Right lobe of liver (tissue), 6 donors: Measurements from ENCODE around the gene GATB. TPM values are rescaled to one million over a fixed set of nuclear protein-coding genes. Genes with fewer than 3 reads are reported as not detected.

Source experiments
- ATAC-seq, 4 donors: fragments of 200-7000 bp; cut with Tn5 transposase; one replicate each; pipeline ENCODE4 v1.9.1; 2020; ENCODE audit warnings: mild to moderate bottlenecking in 4 of 4, moderate library complexity in 4 of 4
- DNase-seq, 3 donors: peaks; one replicate each; pipeline ENCODE4 v3.0.0-alpha.2; 2020
- H3K27ac ChIP-seq, 3 donors: fragments of 200-600 bp; one replicate each; pipeline ENCODE4 v1.8.0; 2022
- H3K27me3 ChIP-seq, 2 donors: fragments of 200-600 bp; one replicate each; pipeline ENCODE4 v1.8.0; 2022
- H3K36me3 ChIP-seq, 4 donors: fragments of 200-600 bp; sonication (generic) in 1 of 4; one replicate each; pipeline versions ENCODE4 v1.5.1 to v1.8.0; 2017 to 2022; ENCODE audit warnings: control low read depth in 1 of 4
- H3K4me1 ChIP-seq, 4 donors: fragments of 200-600 bp; sonication (generic) in 1 of 4; one replicate each; pipeline versions ENCODE4 v1.5.1 to v1.8.0; 2017 to 2022; ENCODE audit warnings: control low read depth in 1 of 4
- H3K4me3 ChIP-seq, 3 donors: fragments of 200-600 bp; one replicate each; pipeline ENCODE4 v1.8.0; 2022
- H3K9me3 ChIP-seq, 4 donors: fragments of 200-600 bp; sonication (generic) in 1 of 4; one replicate each; pipeline versions ENCODE4 v1.5.1 to v1.8.0; 2017 to 2022; ENCODE audit warnings: control low read depth in 1 of 4
- POLR2A ChIP-seq: fragments of 450-650 bp; IDR thresholded peaks from one replicate; pipeline ENCODE4 v1.6.1; 2017; ENCODE audit warnings: antibody characterized with exemption, mild to moderate bottlenecking
- WGBS: methylation state at CpG from one replicate; pipeline ENCODE4 v1.1.6; 2018; ENCODE audit warnings: low coverage, low lambda C conversion rate; ENCODE audit not compliant: insufficient coverage; ENCODE audit errors: missing lambda C conversion rate; 5-methylcytosine and 5-hydroxymethylcytosine counted together
- intact Hi-C, 2 donors: fragments of 100-400 bp; cut with DNase I; formaldehyde crosslinking; loops; one replicate each; pipeline versions ENCODE4 v1.11.2 to v1.14.1; 2022
- total RNA-seq, 6 experiments: library from RNA; depleted of rRNA in 2 of 6; stranded (reverse); fragments of >200 nt in 2 of 6; fragmentation: NEBNext Ultra II Directional in 3 of 6; extraction: Animal tissue kit (Norgen Biotek cat#: 25700) in 3 of 6; gene quantifications; one replicate each; pipeline versions ENCODE4 v1.1.0 to v1.2.4, GENCODE V29; 2016 to 2023
- TF ChIP-seq, protein P1 (sequence below), 4 donors: fragments of 200-600 bp in 3 of 4; fragments of 450-650 bp in 1 of 4; IDR thresholded peaks; one replicate each; pipeline versions ENCODE4 v1.5.1 to v1.8.0; 2016 to 2022; ENCODE audit warnings: antibody characterized with exemption in 4 of 4, mild to moderate bottlenecking in 2 of 4
- donor health status: DM: no; HTN: yes; CAD: no.
- donor health status: DM: no; HTN: no; CAD: no.
- donor health status: DM: no; HTN: no; CAD: no.
- donor health status: DM: no; HTN: yes; CAD: no.
- donor health status: DM: no; HTN: yes; CAD: no.

GATB gene
- total RNA-seq, 6 experiments from 2014 or later = 16.5 to 38.7 (median 17.5) TPM

DNA sequence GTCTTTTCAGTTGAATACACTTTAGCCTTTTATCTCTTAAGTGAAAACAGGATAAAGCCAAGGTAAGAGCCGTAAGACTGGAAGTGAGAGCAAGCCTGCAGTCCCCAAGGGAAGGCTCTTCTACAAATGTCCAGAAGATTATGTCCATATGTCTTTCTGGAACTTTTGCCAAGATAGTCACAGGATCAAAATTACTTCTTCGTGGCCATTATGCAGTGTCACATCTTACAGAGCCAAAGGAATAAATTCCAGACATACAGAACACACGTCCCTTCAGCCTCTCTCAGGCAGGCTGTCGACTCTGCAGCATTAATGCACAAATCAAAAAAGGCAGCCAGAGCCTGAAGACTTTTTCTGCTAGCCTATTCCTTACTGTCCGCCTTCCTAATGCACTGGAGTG is 10.9 kb upstream of the GATB start:
- H3K27me3 ChIP-seq = no peaks in the 10 kb centered on the region
- no peak for ATAC-seq
- intact Hi-C loops = no loop called here
- 17% methylated on average over 5 of the region's 5 CpGs for WGBS
- no peak for DNase-seq
- TF ChIP-seq POLR2A = no peak
- TF ChIP-seq, protein P1, sequence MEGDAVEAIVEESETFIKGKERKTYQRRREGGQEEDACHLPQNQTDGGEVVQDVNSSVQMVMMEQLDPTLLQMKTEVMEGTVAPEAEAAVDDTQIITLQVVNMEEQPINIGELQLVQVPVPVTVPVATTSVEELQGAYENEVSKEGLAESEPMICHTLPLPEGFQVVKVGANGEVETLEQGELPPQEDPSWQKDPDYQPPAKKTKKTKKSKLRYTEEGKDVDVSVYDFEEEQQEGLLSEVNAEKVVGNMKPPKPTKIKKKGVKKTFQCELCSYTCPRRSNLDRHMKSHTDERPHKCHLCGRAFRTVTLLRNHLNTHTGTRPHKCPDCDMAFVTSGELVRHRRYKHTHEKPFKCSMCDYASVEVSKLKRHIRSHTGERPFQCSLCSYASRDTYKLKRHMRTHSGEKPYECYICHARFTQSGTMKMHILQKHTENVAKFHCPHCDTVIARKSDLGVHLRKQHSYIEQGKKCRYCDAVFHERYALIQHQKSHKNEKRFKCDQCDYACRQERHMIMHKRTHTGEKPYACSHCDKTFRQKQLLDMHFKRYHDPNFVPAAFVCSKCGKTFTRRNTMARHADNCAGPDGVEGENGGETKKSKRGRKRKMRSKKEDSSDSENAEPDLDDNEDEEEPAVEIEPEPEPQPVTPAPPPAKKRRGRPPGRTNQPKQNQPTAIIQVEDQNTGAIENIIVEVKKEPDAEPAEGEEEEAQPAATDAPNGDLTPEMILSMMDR (IDR thresholded peaks at IDR 0.05) = no peak
- H3K9me3 ChIP-seq = no peaks in the 10 kb centered on the region
- H3K4me1 ChIP-seq = no peaks in the 10 kb centered on the region
- H3K4me3 ChIP-seq = no peak overlapping the region
- H3K27ac ChIP-seq = no peak overlapping the region
- no peaks in the 10 kb centered on the region for H3K36me3 ChIP-seq

DNA sequence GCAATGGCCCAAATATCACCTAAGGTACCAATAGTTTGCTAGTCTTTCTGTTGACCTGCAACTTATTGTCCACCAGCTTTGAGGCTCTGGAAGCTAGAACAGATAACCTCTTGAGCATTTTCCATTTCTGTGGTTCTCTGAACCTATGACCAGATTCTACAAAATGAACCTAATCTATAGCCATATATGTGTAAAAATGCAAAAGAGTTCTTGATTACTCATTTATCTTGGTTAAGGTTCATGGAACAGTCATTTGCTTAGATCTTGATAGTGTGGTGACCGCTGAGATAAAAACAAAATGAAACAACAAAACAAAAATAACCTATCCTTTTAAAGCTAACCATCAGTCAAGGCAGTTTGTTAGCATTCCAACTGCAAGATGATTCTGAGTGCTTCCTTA is 9.3 kb upstream of the GATB start:
- Histone ChIP-seq H3K36me3 (no peaks in the 10 kb centered on the region), H3K9me3 (no peaks in the 10 kb centered on the region), H3K4me1 (no peaks in the 10 kb centered on the region), H3K27me3 (no peaks in the 10 kb centered on the region), H3K27ac (no peak overlapping the region), H3K4me3 (no peak overlapping the region)
- intact Hi-C loops = no loop called here
- DNase-seq (no peak), ATAC-seq (no peak)
- no peak for TF ChIP-seq POLR2A
- TF ChIP-seq, protein P1 (IDR thresholded peaks at IDR 0.05) = no peak
- WGBS = 56% methylated on average over 1 of the region's 1 CpG

DNA sequence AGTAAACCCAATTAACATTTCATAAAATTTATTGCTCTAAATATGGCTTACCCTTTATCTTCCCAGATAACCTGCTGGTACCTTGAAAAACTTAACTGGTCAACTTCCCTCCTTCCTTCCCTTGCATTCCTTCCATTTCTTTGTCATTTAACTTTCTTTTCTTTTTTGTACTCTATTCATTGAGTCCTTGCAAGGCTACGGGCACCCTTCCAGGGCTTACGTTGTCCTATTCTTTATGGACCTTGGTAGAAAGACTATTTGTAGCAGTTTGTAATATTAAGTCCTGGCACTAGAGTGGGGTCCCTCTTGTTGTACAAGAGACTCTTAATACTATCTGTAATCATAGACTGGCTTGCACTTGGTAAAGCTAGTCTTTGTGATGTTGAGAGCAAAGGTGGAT is 8.0 kb upstream of the GATB start:
- no peak for TF ChIP-seq POLR2A
- TF ChIP-seq, protein P1 (IDR thresholded peaks at IDR 0.05) = no peak
- intact Hi-C loops = no loop called here
- WGBS = 78% methylated on average over 2 of the region's 2 CpGs

DNA sequence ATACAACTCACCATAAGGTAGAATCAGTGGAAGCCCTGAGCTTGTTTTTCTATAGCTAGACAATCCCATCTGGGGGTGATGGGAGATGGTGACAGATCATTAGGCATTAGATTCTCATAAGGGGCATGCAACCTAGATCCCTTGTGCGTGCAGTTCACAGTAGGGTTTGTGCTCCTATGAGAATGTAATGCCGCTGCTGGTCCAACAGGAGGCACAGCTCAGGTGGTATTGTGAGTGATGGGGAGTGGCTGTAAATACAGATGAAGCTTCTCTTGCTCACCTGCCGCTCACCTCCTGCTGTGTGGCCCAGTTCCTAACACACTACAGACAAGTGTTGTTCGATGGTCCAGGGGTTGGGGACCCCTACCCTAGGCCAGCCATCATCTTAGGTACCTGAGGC is 5.9 kb upstream of the GATB start:
- ATAC-seq (no peak), DNase-seq (no peak)
- intact Hi-C loops = no loop called here
- Histone ChIP-seq H3K9me3 (no peaks in the 10 kb centered on the region), H3K27ac (no peak overlapping the region), H3K4me1 (no peaks in the 10 kb centered on the region), H3K27me3 (no peaks in the 10 kb centered on the region), H3K4me3 (no peak overlapping the region), H3K36me3 (no peaks in the 10 kb centered on the region)
- 68% methylated on average over 3 of the region's 4 CpGs for WGBS
- TF ChIP-seq POLR2A = no peak
- TF ChIP-seq, protein P1 (IDR thresholded peaks at IDR 0.05) = no peak

More for the DNA sequence above, 8.0 kb upstream of the GATB start:
- Histone ChIP-seq H3K36me3 (no peaks in the 10 kb centered on the region), H3K4me3 (no peak overlapping the region), H3K9me3 (no peaks in the 10 kb centered on the region), H3K27me3 (no peaks in the 10 kb centered on the region), H3K4me1 (no peaks in the 10 kb centered on the region), H3K27ac (no peak overlapping the region)
- DNase-seq (no peak), ATAC-seq (no peak)

DNA sequence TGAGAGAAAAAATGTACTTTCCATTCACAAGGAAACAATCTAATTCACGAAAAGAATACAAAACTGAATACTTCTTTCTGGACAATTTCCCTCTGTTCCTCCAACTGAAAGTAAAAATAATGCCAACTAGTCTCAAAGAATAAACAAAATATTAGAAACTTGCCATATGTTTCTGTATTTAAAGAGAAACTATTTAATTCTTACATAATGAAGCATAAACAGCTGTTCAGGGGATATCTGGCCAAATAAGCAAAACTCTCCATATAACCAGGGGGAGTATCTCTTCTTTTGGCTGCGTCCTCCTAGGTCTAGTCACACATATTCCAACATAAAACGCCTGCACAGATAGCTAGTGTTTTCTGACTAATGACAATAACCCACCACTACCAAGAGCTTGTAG is 805 bp downstream of the GATB start:
- WGBS = 22% methylated on average over 3 of the region's 3 CpGs
- intact Hi-C loops = no loop called here
- H3K27ac ChIP-seq = no peak overlapping the region

More for the DNA sequence above, 805 bp downstream of the GATB start:
- H3K9me3 ChIP-seq = no peaks in the 10 kb centered on the region
- TF ChIP-seq POLR2A = no peak
- TF ChIP-seq, protein P1 (IDR thresholded peaks at IDR 0.05) = no peak
- H3K36me3 ChIP-seq = peaks cover 0 to 16% (median 0%) of the 10 kb centered on the region in 4 donors
- peak overlapping the region; percentile 61 to 76 (median 71) for H3K4me3 ChIP-seq
- no peak for DNase-seq
- ATAC-seq = no peak
- H3K4me1 ChIP-seq = peaks cover 0 to 12% (median 0%) of the 10 kb centered on the region in 4 donors
- H3K27me3 ChIP-seq = no peaks in the 10 kb centered on the region
